B cell (primary cell): ENCODE data around the gene FBXW5. TPM values are rescaled to one million over a fixed set of nuclear protein-coding genes. Genes with fewer than 3 reads are reported as not detected.

ENCODE experiments used
- ATAC-seq: fragments of 200-7000 bp; cut with Tn5 transposase; one replicate; pipeline ENCODE4 v1.10.0; 2021; ENCODE audit warnings: low read depth, mild to moderate bottlenecking, moderate number of reproducible peaks, moderate library complexity
- CTCF ChIA-PET: fragments of 350-600 bp; sonication (Branson Sonifier 250); formaldehyde crosslinking; loops from one replicate; lab custom pipeline; 2021; ENCODE audit warnings: antibody characterized with exemption, inconsistent platforms; lab: Charles Lee
- POLR2A ChIA-PET: fragments of 350-600 bp; sonication (Branson Sonifier 250); formaldehyde crosslinking; loops from one replicate; lab custom pipeline; 2021; ENCODE audit warnings: antibody characterized with exemption; lab: Charles Lee
- DNase-seq: peaks from one replicate; pipeline ENCODE4 v3.0.0; 2013
- H2AFZ ChIP-seq: 2 replicates; pipeline ENCODE4 v1.6.1; 2012; ENCODE audit warnings: mild to moderate bottlenecking, low read depth, low read length; ENCODE audit not compliant: insufficient read depth, poor library complexity, severe bottlenecking
- H3K27ac ChIP-seq, 2 donors: 1 replicate in 1 of 2; 2 replicates in 1 of 2; pipeline ENCODE4 v1.5.1; 2012 to 2013; ENCODE audit warnings: low read length in 2 of 2, mild to moderate bottlenecking in 2 of 2, moderate library complexity in 1 of 2
- H3K27me3 ChIP-seq, 4 experiments: fragments of 200-600 bp in 1 of 4; sonication (generic) in 1 of 4; replicated peaks in 1 of 4; 1 replicate in 2 of 4; 2 replicates in 2 of 4; pipeline versions ENCODE4 v1.6.1 to v1.7.0; 2013 to 2016; ENCODE audit warnings: low read length in 3 of 4, mild to moderate bottlenecking in 2 of 4, mixed read lengths in 1 of 4, moderate library complexity in 1 of 4; ENCODE audit not compliant: insufficient read depth in 4 of 4, control insufficient read depth in 3 of 4; ENCODE audit errors: control extremely low read depth in 1 of 4
- H3K36me3 ChIP-seq, 2 experiments: replicated peaks in 1 of 2; 1 replicate in 1 of 2; 2 replicates in 1 of 2; pipeline versions ENCODE4 v1.6.1 to v1.7.1; 2013; ENCODE audit warnings: low read length in 1 of 2; ENCODE audit not compliant: insufficient read depth in 2 of 2, control insufficient read depth in 1 of 2; ENCODE audit errors: control extremely low read depth in 1 of 2, extremely low read depth in 1 of 2
- H3K4me1 ChIP-seq, 2 donors: fragments of 200-600 bp in 1 of 2; sonication (generic) in 1 of 2; 1 replicate in 1 of 2; 2 replicates in 1 of 2; pipeline versions ENCODE4 v1.5.1 to v1.6.1; 2013 to 2017; ENCODE audit warnings: low read length in 2 of 2; ENCODE audit not compliant: control insufficient read depth in 2 of 2, insufficient read depth in 2 of 2
- H3K4me2 ChIP-seq: replicated peaks from 2 replicates; pipeline ENCODE3; 2012; ENCODE audit warnings: mild to moderate bottlenecking, low read depth, low read length; ENCODE audit not compliant: poor library complexity, severe bottlenecking
- H3K4me3 ChIP-seq, 5 experiments: fragments of 200-600 bp in 1 of 5; sonication (generic) in 1 of 5; 1 replicate in 3 of 5; 2 replicates in 2 of 5; pipeline versions ENCODE4 v1.5.1 to v1.7.0; 2011 to 2016; ENCODE audit warnings: low read length in 4 of 5, mild to moderate bottlenecking in 4 of 5, low read depth in 2 of 5, control low read depth in 1 of 5, moderate library complexity in 1 of 5; ENCODE audit not compliant: insufficient read depth in 1 of 5; ENCODE audit errors: control extremely low read depth in 1 of 5, extremely low read depth in 1 of 5
- H3K79me2 ChIP-seq: fragments of 200-600 bp; sonication (generic); one replicate; pipeline ENCODE4 v1.6.0; 2016; ENCODE audit warnings: low read length; ENCODE audit not compliant: control insufficient read depth, insufficient read depth
- H3K9ac ChIP-seq: fragments of 200-600 bp; sonication (generic); 2 replicates; pipeline ENCODE4 v1.6.1; 2017; ENCODE audit warnings: mild to moderate bottlenecking, low read length, moderate library complexity
- H3K9me3 ChIP-seq, 3 donors: one replicate each; pipeline versions ENCODE4 v1.6.1 to v1.7.1; 2013; ENCODE audit warnings: low read length in 2 of 3; ENCODE audit not compliant: control insufficient read depth in 2 of 3, insufficient read depth in 1 of 3; ENCODE audit errors: control extremely low read depth in 1 of 3
- H4K20me1 ChIP-seq: 2 replicates; pipeline ENCODE4 v1.6.0; 2012; ENCODE audit warnings: mild to moderate bottlenecking, low read length; ENCODE audit not compliant: insufficient read depth, control insufficient read depth, poor library complexity, severe bottlenecking
- H3K27ac Mint-ChIP-seq: one replicate; pipeline ENCODE4 v1.8.0; 2021; ENCODE audit warnings: mixed read lengths
- H3K27me3 Mint-ChIP-seq: one replicate; pipeline ENCODE4 v1.8.0; 2021; ENCODE audit warnings: mixed read lengths
- H3K4me1 Mint-ChIP-seq: one replicate; pipeline ENCODE4 v1.8.0; 2021; ENCODE audit warnings: mixed read lengths
- H3K4me3 Mint-ChIP-seq: one replicate; pipeline ENCODE4 v1.8.0; 2021; ENCODE audit warnings: mixed read lengths
- H3K9me3 Mint-ChIP-seq: one replicate; pipeline ENCODE4 v1.8.0; 2022; ENCODE audit warnings: mixed read lengths; ENCODE audit not compliant: insufficient read depth
- CTCF ChIP-seq: fragments of 200-600 bp; IDR thresholded peaks from one replicate; pipeline ENCODE4 v1.8.0; 2022; ENCODE audit warnings: antibody characterized with exemption, mild to moderate bottlenecking
- EZH2 ChIP-seq: IDR thresholded peaks from 2 replicates; pipeline ENCODE4 v1.6.1; 2012; ENCODE audit warnings: borderline replicate concordance, low read depth, mild to moderate bottlenecking, moderate library complexity, low read length; ENCODE audit not compliant: insufficient read depth, poor library complexity, severe bottlenecking
- WGBS: methylation state at CpG from one replicate; pipeline ENCODE4 v1.1.5; 2013; ENCODE audit warnings: missing lambda C conversion rate; ENCODE audit not compliant: insufficient coverage; 5-methylcytosine and 5-hydroxymethylcytosine counted together
- intact Hi-C: fragments of 100-400 bp; cut with micrococcal nuclease; formaldehyde crosslinking; loops from one replicate; pipeline ENCODE4 v1.10.0; 2022
- polyA plus RNA-seq: library from polyadenylated mRNA; depleted of rRNA; stranded (reverse); fragments of >200 nt; gene quantifications from 2 replicates; pipeline ENCODE4 v1.2.3, GENCODE V29; 2012
- total RNA-seq, 2 donors: library from RNA; stranded (reverse); fragments of 120-200 nt in 1 of 2; gene quantifications; 1 replicate in 1 of 2; 2 replicates in 1 of 2; pipeline versions ENCODE4 v1.2.3 to v1.2.4, GENCODE V29; 2013 to 2022

Gene FBXW5
- total and polyA plus RNA-seq, 2 donors (not counting 1 experiment from before 2014, with no cell fraction given): 99.6 to 195 TPM

- Histone ChIP-seq H3K9me3 (no peaks in the 10 kb centered on the region), H3K36me3 (peaks cover 2 to 13% of the 10 kb centered on the region in 2 experiments), H3K4me2 (no peak overlapping the region), H4K20me1 (peaks cover 41% of the 10 kb centered on the region), H3K4me1 (no peaks in the 10 kb centered on the region), H3K27ac (no peak overlapping the region), H3K4me3 (no peak overlapping the region), H3K9ac (no peak overlapping the region), H3K79me2 (peaks cover 2% of the 10 kb centered on the region), H2AFZ (no peak overlapping the region), H3K27me3 (no peaks in the 10 kb centered on the region)
- ChIA-PET CTCF (interaction anchor here (0.7 to 1.1 kb wide), 2 partner anchors 13 to 48 kb away, joined by 3 to 4 read pairs; no protein-coding TSS in a partner anchor), POLR2A (no interaction called here)
- Mint-ChIP-seq H3K4me1 (no peaks in the 10 kb centered on the region), H3K27ac (no peak overlapping the region), H3K4me3 (no peak overlapping the region), H3K9me3 (no peaks in the 10 kb centered on the region), H3K27me3 (no peaks in the 10 kb centered on the region)
- intact Hi-C loops: no loop called here
- TF ChIP-seq EZH2: no peak
- no peak for TF ChIP-seq CTCF
- 43% methylated on average over 1 of the region's 3 CpGs for WGBS
- no peak for ATAC-seq
- no peak for DNase-seq
These were observed 8.9 kb downstream of the FBXW5 start for GRCh38 chr9:136935651-136936050.

GRCh38 chr9:136934277-136934676 lies 10.3 kb downstream of the FBXW5 start:
- Histone ChIP-seq H3K79me2 (peaks cover 2% of the 10 kb centered on the region), H3K9me3 (no peaks in the 10 kb centered on the region), H2AFZ (no peak overlapping the region), H3K9ac (no peak overlapping the region), H3K36me3 (peaks cover 0 to under 1% of the 10 kb centered on the region in 2 experiments), H3K27ac (no peak overlapping the region), H3K27me3 (no peaks in the 10 kb centered on the region), H3K4me3 (no peak overlapping the region), H4K20me1 (peaks cover 30% of the 10 kb centered on the region), H3K4me1 (no peaks in the 10 kb centered on the region), H3K4me2 (no peak overlapping the region)
- Mint-ChIP-seq H3K27ac (no peak overlapping the region), H3K4me1 (no peaks in the 10 kb centered on the region), H3K27me3 (no peaks in the 10 kb centered on the region), H3K9me3 (no peaks in the 10 kb centered on the region), H3K4me3 (no peak overlapping the region)
- ATAC-seq (no peak), DNase-seq (no peak)
- intact Hi-C loops: no loop called here
- ChIA-PET CTCF (no interaction called here), POLR2A (no interaction called here)
- TF ChIP-seq CTCF (no peak), EZH2 (no peak)
- 91% methylated on average over 1 of the region's 3 CpGs for WGBS
